Measurements from ENCODE around the gene LTB4R.

LTB4R gene

DNA sequence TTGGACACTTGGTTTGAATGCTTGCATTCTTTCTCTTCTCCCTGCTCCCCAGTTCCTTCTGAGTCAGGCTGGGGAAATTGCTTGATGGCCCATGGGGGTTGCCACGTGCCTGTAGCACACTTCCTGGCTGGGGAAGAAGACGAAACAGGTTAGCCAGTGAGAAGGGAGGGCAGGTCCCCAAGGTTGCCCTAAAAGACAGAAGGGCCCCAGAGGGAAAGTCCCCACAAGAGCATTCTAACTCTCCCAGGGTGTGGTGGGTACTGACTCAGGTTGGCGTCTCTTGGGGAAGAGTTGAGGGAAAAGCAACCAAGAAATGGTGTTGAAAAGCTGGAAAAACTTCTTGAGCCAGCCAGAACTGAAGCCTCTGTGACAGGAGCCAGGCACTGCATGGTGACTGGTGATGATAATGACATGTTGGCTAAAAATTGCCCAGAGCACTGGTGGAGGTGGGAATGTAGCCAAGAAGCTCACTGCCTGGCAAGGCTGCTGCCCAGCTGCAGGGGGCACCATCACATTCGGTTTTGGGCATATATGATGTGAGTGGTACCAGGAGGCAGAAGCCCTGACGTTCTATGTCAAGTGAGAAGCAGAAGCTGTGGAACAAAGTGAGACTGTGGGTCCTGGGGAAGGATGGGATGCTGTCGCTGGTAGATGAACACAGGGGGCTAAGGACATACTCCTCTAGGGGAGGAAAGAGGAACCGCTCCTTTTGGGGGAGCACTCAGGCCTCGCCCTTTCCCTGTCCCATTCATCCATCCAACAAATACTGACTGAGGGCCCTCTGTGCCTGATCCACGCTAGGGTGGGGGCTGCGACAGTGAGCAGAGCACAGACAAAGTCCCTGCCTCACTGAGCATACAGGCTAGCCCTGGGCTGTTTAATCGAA is 31.8 kb upstream of the LTB4R start:
- DNase-seq: peak; percentile 77

- no peak for DNase-seq
These were observed 30.4 kb upstream of the LTB4R start for GRCh38 chr14:24280797-24281460.

DNA sequence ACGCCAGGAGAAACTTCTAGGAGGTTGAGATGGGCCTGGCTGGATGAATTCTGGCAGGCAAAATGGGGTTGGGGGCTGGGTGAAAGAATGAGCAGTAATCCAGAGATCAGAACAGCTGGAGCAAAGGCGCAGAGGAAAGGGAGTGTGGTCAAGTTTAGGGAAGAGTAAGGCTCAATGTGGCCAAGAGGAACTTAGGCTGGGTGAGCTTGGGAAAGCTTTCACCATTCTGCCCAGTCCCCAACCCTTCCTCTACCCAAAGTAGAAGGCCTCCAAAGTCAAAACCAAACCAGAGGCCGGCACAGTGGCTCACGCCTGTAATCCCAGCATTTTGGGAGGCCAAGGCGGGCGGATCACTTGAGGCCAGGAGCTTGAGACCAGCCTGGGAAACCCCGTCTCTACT is 29.7 kb upstream of the LTB4R start:
- no peak for DNase-seq

GRCh38 chr14:24282736-24283135 is 28.6 kb upstream of the LTB4R start:
- DNase-seq: no peak

GRCh38 chr14:24283796-24284460 is 27.4 kb upstream of the LTB4R start:
- no peak for DNase-seq

GRCh38 chr14:24284501-24285035 is 26.7 kb upstream of the LTB4R start:
- peak; percentile 48 for DNase-seq

DNA sequence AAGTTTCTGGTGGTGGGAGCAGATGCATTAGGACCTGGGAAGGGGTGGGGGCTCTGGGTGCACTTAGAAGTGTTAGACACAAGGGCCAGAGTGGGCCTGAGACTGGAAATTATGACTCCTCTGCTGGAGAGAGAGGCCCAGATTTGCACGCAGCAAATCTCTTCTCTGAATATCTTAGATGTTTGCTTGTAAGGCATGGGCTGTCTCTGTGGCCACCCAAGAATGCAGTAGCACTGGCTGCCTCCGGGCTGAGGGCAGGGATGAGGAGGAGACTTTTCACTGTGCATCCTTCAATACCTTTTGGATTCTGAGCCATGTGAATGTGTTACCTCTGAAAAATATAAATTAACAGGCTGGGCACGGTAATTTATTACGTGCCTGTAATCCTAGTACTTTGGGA is 26.0 kb upstream of the LTB4R start:
- DNase-seq: no peak

DNA sequence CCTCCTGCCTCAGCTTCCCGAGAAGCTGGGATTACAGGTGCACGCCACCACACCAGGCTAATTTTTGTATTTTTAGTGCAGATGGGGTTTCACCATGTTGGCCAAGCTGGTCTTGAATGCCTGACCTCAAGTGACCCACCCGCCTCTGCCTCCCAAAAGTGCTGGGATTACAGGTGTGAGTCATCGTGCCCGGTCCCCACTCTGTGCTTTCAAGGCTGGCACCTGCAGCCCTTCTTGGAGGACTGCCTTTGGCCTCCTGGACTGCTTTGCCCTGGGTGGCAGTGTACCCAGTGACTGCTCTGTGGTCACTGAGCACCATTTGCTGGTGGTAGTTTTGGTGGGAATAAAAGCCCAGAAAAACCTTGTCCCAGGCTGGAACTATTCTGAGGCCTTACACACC is 24.3 kb upstream of the LTB4R start:
- DNase-seq: no peak

DNA sequence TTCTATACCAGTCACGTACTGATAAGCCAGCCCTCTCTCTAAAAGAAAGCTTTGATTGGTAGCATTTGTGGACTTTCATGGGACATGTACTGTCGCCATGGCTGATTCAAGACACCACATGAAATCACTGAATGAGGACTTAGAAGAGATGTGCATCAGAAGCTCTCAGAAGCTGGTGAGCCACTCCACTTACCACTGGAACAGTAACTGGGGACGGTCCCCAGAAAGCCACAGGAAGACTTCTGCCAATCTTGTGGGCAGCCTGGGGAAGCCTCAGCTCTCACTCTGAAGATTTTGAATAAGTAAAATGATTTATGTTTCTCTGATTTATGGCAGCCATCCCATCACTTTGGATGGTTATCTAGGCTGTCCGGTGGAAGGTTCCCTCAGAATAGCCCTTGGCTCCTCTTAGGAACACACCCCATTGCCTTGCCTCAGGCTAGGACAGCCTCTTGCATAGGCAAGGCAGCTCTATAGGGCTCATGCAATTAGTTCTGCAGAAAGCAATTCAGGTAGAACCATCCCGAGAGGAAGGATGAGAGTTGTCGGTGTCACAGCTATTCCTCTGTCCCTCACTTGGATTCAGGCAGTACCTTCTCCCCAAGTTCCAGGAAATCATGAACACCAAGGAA is 21.5 kb upstream of the LTB4R start:
- no peak for DNase-seq

- no peak for DNase-seq
These were observed 20.6 kb upstream of the LTB4R start for GRCh38 chr14:24290746-24291145.

GRCh38 chr14:24291446-24292117 is 19.7 kb upstream of the LTB4R start:
- DNase-seq: no peak

GRCh38 chr14:24292118-24292807 is 19.0 kb upstream of the LTB4R start:
- DNase-seq: no peak

DNA sequence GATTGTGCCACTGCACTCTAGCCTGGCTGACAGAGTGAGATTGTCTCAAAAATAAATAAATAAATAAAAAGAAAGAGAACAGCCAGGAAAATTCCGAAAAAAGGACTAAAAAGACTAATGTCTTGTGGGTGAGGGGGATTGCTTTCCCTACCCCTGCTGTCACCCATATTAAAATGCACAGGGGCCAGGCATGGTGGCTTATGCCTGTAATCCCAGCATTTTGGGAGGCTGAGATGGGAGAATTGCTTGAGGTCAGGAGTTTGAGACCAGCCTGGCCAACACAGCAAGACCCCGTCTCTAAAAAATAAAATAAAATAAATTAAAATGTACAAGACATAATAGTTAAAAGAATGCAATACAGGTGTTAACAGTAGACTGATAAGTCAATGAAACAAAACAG is 17.8 kb upstream of the LTB4R start:
- DNase-seq: no peak

GRCh38 chr14:24296341-24297157 is 14.8 kb upstream of the LTB4R start:
- DNase-seq: peak; percentile 76

DNA sequence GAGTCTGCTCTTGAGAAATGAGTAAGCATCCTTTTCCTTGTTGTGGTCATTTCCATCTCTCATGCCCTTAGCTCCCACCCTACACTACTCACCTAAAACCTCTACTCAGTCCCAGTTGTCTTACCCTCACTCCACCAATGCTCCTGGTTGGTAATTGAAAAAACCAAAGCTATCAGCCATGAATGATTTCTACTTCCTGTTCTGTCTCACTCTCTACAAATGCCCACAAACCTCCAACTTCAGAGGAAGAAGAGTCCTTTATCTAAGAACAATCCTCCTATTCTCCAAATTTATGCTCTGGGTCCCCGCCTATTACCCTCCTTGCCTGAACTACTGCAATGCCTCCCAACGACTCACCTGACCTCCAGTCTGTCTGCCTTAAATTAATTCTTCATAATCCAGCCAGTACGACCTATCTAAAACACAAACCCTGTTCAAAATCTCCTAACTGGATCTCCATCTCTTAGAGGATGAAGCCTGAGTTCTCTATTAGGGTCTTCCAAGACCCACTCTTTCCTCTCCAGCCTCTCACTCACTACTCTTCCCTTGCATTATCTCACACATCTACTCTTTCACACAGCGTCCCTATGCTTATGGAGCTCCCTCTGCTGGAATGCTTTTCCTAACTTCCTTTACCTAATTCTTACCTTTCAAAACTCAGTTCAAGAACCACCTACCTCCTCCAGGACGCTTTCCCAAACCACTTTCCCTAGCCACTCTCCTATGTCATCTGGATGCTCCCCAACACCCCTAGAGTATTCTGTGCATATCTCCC is 13.9 kb upstream of the LTB4R start:
- peak; percentile 49 for DNase-seq

DNA sequence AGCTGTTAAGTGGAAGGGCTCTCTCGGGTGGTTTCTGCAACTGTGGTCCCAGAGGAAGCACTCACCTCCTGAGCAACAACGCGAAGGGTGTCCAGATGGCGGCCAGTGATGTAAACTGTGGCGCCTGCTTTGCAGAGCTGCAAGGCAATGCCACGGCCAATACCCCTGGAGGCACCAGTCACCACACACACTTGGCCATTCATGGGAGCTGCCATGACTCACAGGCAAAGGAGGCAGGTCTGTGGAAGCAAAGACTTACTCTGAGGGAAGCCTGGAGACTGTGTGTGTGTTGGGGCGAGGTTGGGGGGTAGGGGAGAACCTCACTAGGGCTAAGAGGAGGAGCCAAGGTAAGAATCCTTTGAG is 12.4 kb upstream of the LTB4R start:
- no peak for DNase-seq

DNA sequence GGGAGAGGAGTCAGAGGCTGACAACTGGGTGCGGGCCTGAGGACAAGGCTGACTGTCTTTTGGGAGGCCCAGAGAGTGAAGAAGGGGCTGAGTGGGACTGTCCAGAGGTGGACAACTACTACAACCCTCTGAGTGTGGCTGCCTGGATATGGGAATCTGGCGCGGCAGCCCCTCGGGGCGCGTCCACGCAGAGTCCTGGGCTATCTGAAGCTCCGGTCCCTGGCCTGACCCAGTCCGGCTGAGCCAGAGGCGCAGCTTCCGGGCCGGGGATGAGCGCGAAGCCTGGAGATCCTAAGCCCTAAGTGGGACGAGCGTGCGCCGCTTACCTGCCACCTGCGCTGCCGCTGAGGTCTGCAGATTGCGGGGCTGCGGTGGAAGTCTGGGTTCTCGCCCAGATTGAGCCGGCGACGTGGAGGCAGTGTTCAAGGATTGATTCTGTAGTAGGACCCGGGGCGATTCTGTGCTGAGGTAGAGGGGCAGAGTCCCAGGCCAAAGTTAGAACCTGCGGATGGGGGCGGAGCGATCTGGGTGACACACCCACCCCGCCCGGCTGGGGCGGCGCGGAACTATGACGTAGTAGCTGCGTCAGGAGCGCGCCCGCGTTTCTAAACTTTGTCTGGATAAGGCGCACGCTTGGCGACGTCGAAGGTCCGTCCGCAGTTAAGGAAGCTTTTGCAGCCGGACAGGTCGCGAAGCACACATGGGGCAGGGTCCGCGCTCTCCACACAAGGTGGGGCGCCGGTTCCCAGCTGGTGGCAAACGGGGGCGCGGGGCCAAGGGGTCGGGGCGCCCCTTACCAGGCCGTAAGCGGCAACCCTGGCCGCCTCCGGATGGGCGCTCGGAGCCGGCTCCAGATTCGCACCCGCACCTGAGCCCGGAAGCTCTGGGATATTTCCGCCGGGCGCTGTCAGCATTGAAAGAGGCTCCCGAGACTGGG is 11.8 kb upstream of the LTB4R start, which contains the start of the genes DHRS1 and NOP9:
Gene DHRS1, minus strand, starts transcription at position 526 of the 937 bp plus-strand sequence. CDS start 674 bp downstream, outside the sequence.
Gene NOP9, plus strand, starts transcription at position 596 of the 937 bp plus-strand sequence. Its CDS starts 105 bp downstream, at position 701.
- peak; percentile 65 for DNase-seq

DNA sequence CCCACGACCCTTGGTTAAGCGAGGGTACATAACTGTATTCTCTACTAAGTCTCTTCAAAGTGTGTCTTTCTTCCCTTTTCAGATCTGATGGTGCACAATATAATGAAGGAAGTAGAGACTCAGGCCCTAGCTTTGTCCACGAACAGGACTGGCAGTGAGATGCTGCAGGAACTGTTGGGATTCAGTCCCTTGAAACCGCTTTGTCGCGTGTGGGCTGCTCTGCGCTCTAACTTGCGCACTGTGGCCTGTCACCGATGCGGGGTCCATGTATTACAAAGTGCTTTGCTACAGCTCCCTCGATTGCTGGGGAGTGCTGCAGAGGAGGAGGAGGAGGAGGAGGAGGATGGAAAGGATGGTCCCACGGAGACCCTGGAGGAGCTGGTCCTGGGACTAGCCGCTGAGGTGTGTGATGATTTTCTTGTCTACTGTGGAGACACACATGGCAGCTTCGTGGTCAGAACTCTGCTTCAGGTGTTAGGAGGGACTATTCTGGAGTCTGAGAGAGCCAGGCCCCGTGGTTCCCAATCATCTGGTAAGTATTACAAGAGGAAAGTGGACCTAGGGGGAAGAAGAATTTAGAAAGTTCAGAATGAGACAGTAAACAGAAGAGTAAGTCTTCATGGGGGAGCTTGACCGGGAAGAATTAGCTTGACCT is 10.8 kb upstream of the LTB4R start:
- DNase-seq: no peak
